ENCODE measurements around the gene JMJD8.

DNA sequence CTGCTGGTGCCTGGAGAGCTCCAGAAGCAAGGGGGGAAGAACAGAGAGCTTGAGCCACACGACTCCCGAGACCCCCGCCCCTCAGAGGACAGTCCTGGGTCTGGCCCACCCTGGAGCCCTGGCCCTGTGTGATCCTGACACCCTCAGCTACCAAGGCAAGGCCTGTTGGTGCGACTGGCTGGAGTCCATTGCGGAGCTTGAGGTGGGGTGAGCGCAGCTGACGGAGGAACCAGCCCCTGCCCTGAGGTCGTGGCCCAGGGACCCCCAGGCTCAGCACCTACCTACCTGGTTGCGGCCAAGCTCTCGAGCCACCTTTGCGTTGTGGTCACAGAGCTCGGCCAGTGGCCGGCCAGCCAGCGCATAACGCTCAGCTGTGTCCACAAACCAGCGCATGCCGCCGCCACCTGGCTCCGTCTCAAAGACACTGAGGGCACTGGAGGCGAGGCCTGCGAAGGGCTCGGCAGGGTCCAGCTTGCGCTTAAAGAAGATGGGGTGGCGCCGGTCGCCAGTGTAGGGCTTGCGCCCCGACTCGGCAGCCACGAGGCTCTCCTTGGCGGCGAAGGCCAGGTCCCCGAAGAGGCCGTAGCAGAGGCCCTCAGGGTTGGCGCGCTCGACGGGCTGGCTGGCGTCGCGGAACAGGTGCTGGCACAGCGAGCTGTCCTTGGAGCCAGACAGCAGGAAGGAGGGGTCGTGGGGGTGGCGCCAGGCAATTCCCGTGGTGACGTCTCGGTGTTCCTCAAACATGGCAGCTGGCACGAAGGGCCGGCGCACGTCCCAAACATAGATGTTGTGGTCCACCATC is 2.5 kb upstream of the JMJD8 start:
- TF ChIP-seq POLR2A (conservative IDR thresholded peaks at IDR 0.05) (no peak), CBFB (CRISPR knock-in tag; IDR thresholded peaks at IDR 0.05) (no peak), ELF4 (CRISPR knock-in tag; IDR thresholded peaks at IDR 0.05) (no peak), JUND (IDR thresholded peaks at IDR 0.05; ENCODE audit: borderline replicate concordance, low read depth, low read length) (no peak), JUND (tag; IDR thresholded peaks at IDR 0.05; ENCODE audit: borderline replicate concordance, low read depth, low read length) (no peak), POLR2AphosphoS5 (IDR thresholded peaks at IDR 0.05; ENCODE audit: control insufficient read depth, insufficient read depth, low read depth, low read length) (no peak), ZC3H8 (IDR thresholded peaks at IDR 0.05) (no peak)
- TF ChIP-seq, protein P1, sequence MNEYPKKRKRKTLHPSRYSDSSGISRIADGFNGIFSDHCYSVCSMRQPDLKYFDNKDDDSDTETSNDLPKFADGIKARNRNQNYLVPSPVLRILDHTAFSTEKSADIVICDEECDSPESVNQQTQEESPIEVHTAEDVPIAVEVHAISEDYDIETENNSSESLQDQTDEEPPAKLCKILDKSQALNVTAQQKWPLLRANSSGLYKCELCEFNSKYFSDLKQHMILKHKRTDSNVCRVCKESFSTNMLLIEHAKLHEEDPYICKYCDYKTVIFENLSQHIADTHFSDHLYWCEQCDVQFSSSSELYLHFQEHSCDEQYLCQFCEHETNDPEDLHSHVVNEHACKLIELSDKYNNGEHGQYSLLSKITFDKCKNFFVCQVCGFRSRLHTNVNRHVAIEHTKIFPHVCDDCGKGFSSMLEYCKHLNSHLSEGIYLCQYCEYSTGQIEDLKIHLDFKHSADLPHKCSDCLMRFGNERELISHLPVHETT (CRISPR knock-in tag; conservative IDR thresholded peaks at IDR 0.05 in 1 of 2, IDR thresholded peaks at IDR 0.05 in 1 of 2), result no peak

All from K562 (cell line).